Measurements from ENCODE around the gene TCP11L2.

DNA sequence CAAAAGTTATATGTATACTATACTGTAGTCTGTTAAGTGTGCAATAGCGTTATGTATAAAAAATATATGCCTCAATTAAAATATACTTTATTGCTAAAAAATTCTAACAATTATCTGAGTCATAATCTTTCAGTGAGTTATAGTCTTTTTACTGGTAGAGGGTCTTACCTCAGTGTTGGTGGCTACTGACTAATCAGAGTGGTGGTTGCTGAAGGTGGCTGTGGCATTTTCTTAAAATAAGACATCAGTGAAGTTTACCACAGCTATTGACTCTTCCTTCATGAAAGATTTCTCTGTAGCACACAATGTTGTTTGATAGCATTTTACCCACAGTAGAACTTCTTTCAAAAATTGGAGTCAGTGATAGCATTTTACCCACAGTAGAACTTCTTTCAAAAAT lies 78.4 kb downstream of the TCP11L2 start:
- no peak for TF ChIP-seq CTCF (IDR thresholded peaks at IDR 0.05; ENCODE audit: borderline replicate concordance, extremely low read depth, low read length, poor library complexity, severe bottlenecking)
- TF ChIP-seq EZH2 (IDR thresholded peaks at IDR 0.05; ENCODE audit: borderline replicate concordance, low read depth, low read length, severe bottlenecking): no peak
